Heart left ventricle (tissue), 16 donors: ENCODE results near the gene OAS3. TPM values are rescaled to one million over a fixed set of nuclear protein-coding genes. Genes with fewer than 3 reads are reported as not detected.

Source experiments
- ATAC-seq, 4 donors: fragments of 200-7000 bp; cut with Tn5 transposase; one replicate each; pipeline ENCODE4 v1.9.1; 2020 to 2022; ENCODE audit warnings: moderate library complexity in 4 of 4, mild to moderate bottlenecking in 3 of 4, moderate number of reproducible peaks in 1 of 4
- DNase-seq, 5 donors: peaks; one replicate each; pipeline ENCODE4 v3.0.0-alpha.2; 2020
- H3K27ac ChIP-seq, 12 donors: fragments of 200-600 bp; sonication (generic) in 4 of 12; one replicate each; pipeline versions ENCODE4 v1.5.0 to v1.8.0; 2016 to 2022; ENCODE audit warnings: mild to moderate bottlenecking in 2 of 12
- H3K27me3 ChIP-seq, 9 donors: fragments of 200-600 bp; sonication (generic) in 2 of 9; one replicate each; pipeline versions ENCODE4 v1.5.1 to v1.8.0; 2016 to 2022; ENCODE audit warnings: mild to moderate bottlenecking in 3 of 9
- H3K36me3 ChIP-seq, 9 donors: fragments of 200-600 bp; sonication (generic) in 2 of 9; one replicate each; pipeline versions ENCODE4 v1.5.0 to v1.8.0; 2018 to 2022; ENCODE audit warnings: mild to moderate bottlenecking in 2 of 9
- H3K4me1 ChIP-seq, 12 donors: fragments of 200-600 bp; sonication (generic) in 4 of 12; one replicate each; pipeline versions ENCODE4 v1.5.0 to v1.8.0; 2016 to 2022; ENCODE audit warnings: mild to moderate bottlenecking in 3 of 12
- H3K4me3 ChIP-seq, 12 donors: fragments of 200-600 bp; sonication (generic) in 4 of 12; one replicate each; pipeline versions ENCODE4 v1.5.0 to v1.8.0; 2017 to 2022; ENCODE audit warnings: mild to moderate bottlenecking in 9 of 12, moderate library complexity in 4 of 12
- H3K9me3 ChIP-seq, 12 donors: fragments of 200-600 bp; sonication (generic) in 4 of 12; one replicate each; pipeline versions ENCODE4 v1.5.0 to v1.8.0; 2016 to 2022; ENCODE audit warnings: mild to moderate bottlenecking in 1 of 12
- POLR2A ChIP-seq, 2 donors: fragments of 450-650 bp; IDR thresholded peaks; one replicate each; pipeline ENCODE4 v1.6.1; 2017; ENCODE audit warnings: antibody characterized with exemption in 2 of 2, mild to moderate bottlenecking in 2 of 2, moderate library complexity in 2 of 2
- WGBS, 4 donors: extraction: QIAGEN DNeasy Blood & Tissue Kit in 2 of 4; methylation state at CpG; one replicate each; pipeline versions ENCODE4 v1.1.5 to v1.1.7; 2013 to 2018; 5-methylcytosine and 5-hydroxymethylcytosine counted together
- intact Hi-C, 10 donors: fragments of 100-400 bp; cut with DNase I; formaldehyde crosslinking; loops; one replicate each; pipeline versions ENCODE4 v1.11.1 to v1.14.2; 2022
- polyA plus RNA-seq, 2 donors: library from polyadenylated mRNA; stranded (reverse); fragments of 200-250 nt; gene quantifications; one replicate each; pipeline ENCODE4 v1.2.3, GENCODE V29; 2013
- total RNA-seq, 9 donors: library from RNA; depleted of rRNA in 2 of 9; stranded (reverse); fragments of >200 nt in 2 of 9; fragmentation: NEBNext Ultra II Directional in 3 of 9; extraction: Animal tissue kit (Norgen Biotek cat#: 25700) in 3 of 9; gene quantifications; one replicate each; pipeline versions ENCODE4 v1.1.0 to v1.2.4, GENCODE V29; 2016 to 2023
- TF ChIP-seq, protein P1 (sequence below), 12 donors: fragments of 200-600 bp; sonication (generic) in 4 of 12; IDR thresholded peaks; one replicate each; pipeline versions ENCODE4 v1.5.0 to v1.8.0; 2018 to 2022; ENCODE audit warnings: antibody characterized with exemption in 12 of 12, mild to moderate bottlenecking in 5 of 12
- donor health status: ischemic (EF 13 %, LVEDD 7.1; RV severe dilation, severe dysfunction).
- donor health status: healthy with polysubstance abuse.
- donor health status: DM: no; HTN: yes; CAD: no.
- donor health status: DM: no; HTN: no; CAD: no.
- donor health status: ischemic (EF 25% LVEDD 6.9; RV normal size, moderate dysfunction).
- donor health status: ischemic (EF 25% LVEDD 5.7; RV mildly dilated, moderate dysfunction).
- donor health status: healthy.
- donor health status: DM: yes; HTN: yes; CAD: no.
- donor health status: ischemic (EF 35%, LVEDD 5.7; RV mildly dilated, moderate dysfunction).
- donor health status: nonischemic (EF 11% LVEDD 7.7; RV severe dilation, severe dysfunction).
- donor health status: DM: yes; HTN: yes; CAD: no.
- donor health status: PGD.
- donor health status: ischemic (EF 29% LVEDD 5.4; RV normal size, mild dysfunction).
- donor health status: nonischemic (EF 23%, LVEDD 6.1; RV moderate dilation, normal function).

Gene OAS3
- total and polyA plus RNA-seq, 11 donors, result 4.1 to 45.1 (median 7.5) TPM

GRCh38 chr12:112974904-112975303 lies 36.6 kb downstream of the OAS3 start:
- Histone ChIP-seq H3K27me3 (no peaks in the 10 kb centered on the region), H3K4me1 (peaks cover 0 to 33% (median 9%) of the 10 kb centered on the region in 12 donors), H3K4me3 (no peak overlapping the region), H3K27ac (no peak overlapping the region), H3K9me3 (no peaks in the 10 kb centered on the region), H3K36me3 (peaks cover 0 to 14% (median 3%) of the 10 kb centered on the region in 9 donors)
- 91 to 96% (median 94%) methylated on average over 7 of the region's 7 CpGs for WGBS, 4 donors
- intact Hi-C loops, result loop anchor here in 3 of 10 donors (5.0 to 10.0 kb wide), 3 partner anchors 38 to 73 kb away; partner anchors contain the start of genes OAS1 (in 1 of the 3) and OAS3 (in 1 of the 3)
- TF ChIP-seq, protein P1, sequence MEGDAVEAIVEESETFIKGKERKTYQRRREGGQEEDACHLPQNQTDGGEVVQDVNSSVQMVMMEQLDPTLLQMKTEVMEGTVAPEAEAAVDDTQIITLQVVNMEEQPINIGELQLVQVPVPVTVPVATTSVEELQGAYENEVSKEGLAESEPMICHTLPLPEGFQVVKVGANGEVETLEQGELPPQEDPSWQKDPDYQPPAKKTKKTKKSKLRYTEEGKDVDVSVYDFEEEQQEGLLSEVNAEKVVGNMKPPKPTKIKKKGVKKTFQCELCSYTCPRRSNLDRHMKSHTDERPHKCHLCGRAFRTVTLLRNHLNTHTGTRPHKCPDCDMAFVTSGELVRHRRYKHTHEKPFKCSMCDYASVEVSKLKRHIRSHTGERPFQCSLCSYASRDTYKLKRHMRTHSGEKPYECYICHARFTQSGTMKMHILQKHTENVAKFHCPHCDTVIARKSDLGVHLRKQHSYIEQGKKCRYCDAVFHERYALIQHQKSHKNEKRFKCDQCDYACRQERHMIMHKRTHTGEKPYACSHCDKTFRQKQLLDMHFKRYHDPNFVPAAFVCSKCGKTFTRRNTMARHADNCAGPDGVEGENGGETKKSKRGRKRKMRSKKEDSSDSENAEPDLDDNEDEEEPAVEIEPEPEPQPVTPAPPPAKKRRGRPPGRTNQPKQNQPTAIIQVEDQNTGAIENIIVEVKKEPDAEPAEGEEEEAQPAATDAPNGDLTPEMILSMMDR (IDR thresholded peaks at IDR 0.05), result no peak
- no peak for TF ChIP-seq POLR2A (IDR thresholded peaks at IDR 0.05)
- ATAC-seq (no peak), DNase-seq (no peak)

DNA sequence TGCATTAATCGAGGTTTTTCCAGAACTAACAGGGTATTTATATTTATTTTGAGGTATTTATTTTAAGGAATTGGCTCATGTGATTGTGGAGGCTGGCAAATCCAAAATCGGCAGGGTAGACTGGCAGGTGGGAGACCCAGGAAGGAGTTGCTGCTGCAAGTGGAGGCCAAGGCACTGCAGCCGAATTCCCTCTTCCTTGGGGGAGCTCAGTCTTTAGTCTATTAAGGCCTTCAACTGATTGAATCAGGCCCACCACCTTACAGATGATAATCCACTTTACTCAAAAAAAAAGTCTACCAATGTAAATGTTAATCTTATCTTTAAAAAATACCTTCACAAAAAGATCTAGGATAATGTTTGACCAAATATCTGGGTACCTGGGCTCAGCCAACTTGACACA lies 38.9 kb downstream of the OAS3 start:
- Histone ChIP-seq H3K4me3 (no peak overlapping the region), H3K4me1 (peaks cover 0 to 40% (median 12%) of the 10 kb centered on the region in 12 donors), H3K9me3 (peaks cover 0 to 14% (median 0%) of the 10 kb centered on the region in 12 donors), H3K27ac (peak overlapping the region in 6 of 12 donors; percentile 80 to 98 (median 91)), H3K27me3 (no peaks in the 10 kb centered on the region), H3K36me3 (no peaks in the 10 kb centered on the region)
- ATAC-seq, result no peak
- DNase-seq, result no peak
- TF ChIP-seq, protein P1 (IDR thresholded peaks at IDR 0.05), result no peak
- no peak for TF ChIP-seq POLR2A (IDR thresholded peaks at IDR 0.05)
- WGBS, 4 donors, result 66 to 67% (median 66%) methylated on average over 3 of the region's 3 CpGs
- intact Hi-C loops, result loop anchor here in 3 of 10 donors (5.0 to 10.0 kb wide), 3 partner anchors 40 to 75 kb away; partner anchors contain the start of genes OAS1 (in 1 of the 3) and OAS3 (in 1 of the 3)

DNA sequence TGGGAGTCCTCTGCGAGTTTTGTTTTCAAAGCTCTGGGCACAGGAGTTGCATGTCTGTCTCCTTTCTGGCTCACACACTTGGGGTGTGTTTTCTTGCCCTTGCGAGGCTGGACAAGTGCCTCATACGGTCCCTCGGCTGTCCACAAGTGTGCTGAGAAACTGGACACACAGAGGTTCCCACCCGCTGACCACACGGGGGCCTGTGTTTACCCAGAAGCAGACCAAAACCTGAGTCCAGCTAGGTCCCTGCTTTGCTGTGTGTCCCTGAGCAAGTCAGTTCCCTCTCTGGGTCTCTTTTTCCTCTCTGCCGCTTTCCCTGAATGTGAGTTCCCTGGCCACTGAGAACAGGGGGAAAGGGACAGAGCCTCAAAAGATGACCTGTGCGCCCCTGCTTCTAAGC lies 39.4 kb downstream of the OAS3 start:
- H3K4me3 ChIP-seq, result peak overlapping the region; percentile 19 to 90 (median 64)
- no peaks in the 10 kb centered on the region for H3K36me3 ChIP-seq
- no peaks in the 10 kb centered on the region for H3K27me3 ChIP-seq
- ATAC-seq (peak in 1 of 4 donors; percentile 28), DNase-seq (no peak)
- H3K4me1 ChIP-seq, result peaks cover 0 to 40% (median 12%) of the 10 kb centered on the region in 12 donors
- peaks cover 0 to 19% (median under 1%) of the 10 kb centered on the region in 12 donors for H3K9me3 ChIP-seq
- 54 to 77% (median 68%) methylated on average over 8 of the region's 8 CpGs for WGBS, 4 donors
- intact Hi-C loops, result loop anchor here in 3 of 10 donors (5.0 to 10.0 kb wide), 3 partner anchors 40 to 75 kb away; partner anchors contain the start of genes OAS1 (in 1 of the 3) and OAS3 (in 1 of the 3)
- H3K27ac ChIP-seq, result peak overlapping the region; percentile 47 to 98 (median 87)
- TF ChIP-seq POLR2A (IDR thresholded peaks at IDR 0.05), result no peak
- TF ChIP-seq, protein P1 (IDR thresholded peaks at IDR 0.05), result peak in 1 of 12 donors; percentile 17

- TF ChIP-seq POLR2A (IDR thresholded peaks at IDR 0.05), result peak in 1 of 2 donors; percentile 54
- TF ChIP-seq, protein P1 (IDR thresholded peaks at IDR 0.05), result no peak
These were observed 40.1 kb downstream of the OAS3 start, which contains the start of gene OAS2 for GRCh38 chr12:112978163-112979040. Gene OAS2 (plus strand): TSS chr12:112978519. CDS start chr12:112978609, 90 bp downstream.

More at GRCh38 chr12:112978163-112979040, 40.1 kb downstream of the OAS3 start, which contains the start of gene OAS2:
- peak within 1 kb of the TSS; percentile 19 to 90 (median 64) for H3K4me3 ChIP-seq
- peaks cover 0 to 40% (median 12%) of the 10 kb centered on the region in 12 donors for H3K4me1 ChIP-seq
- WGBS, 4 donors, result 31 to 37% (median 35%) methylated on average over 14 to 19 of the region's 19 CpGs
- no peaks in the 10 kb centered on the region for H3K36me3 ChIP-seq
- H3K27ac ChIP-seq, result peak within 1 kb of the TSS; percentile 54 to 98 (median 87)
- intact Hi-C loops, result loop anchor here in 3 of 10 donors (5.0 to 10.0 kb wide), 3 partner anchors 41 to 76 kb away; partner anchors contain the start of genes OAS1 (in 1 of the 3) and OAS3 (in 1 of the 3)
- H3K27me3 ChIP-seq, result no peaks in the 10 kb centered on the region
- DNase-seq (peak; percentile 64 to 76 (median 70)), ATAC-seq (peak; percentile 88 to 97 (median 94))
- H3K9me3 ChIP-seq, result peaks cover 0 to 27% (median 2%) of the 10 kb centered on the region in 12 donors
